Measurements from ENCODE around the gene OVCA2. TPM values are rescaled to one million over a fixed set of nuclear protein-coding genes. Genes with fewer than 3 reads are reported as not detected.
A peak's percentile ranks its signal among the peaks of the same experiment; 100 is the strongest.

Gene OVCA2
- polyA plus RNA-seq, 1 of the 3 experiments (the other 2 are of a cell fraction), result 59.2 TPM

GRCh38 chr17:2076087-2076984 is 34.5 kb downstream of the OVCA2 start:
- Histone ChIP-seq H2AFZ (ENCODE audit: low read depth) (no peak overlapping the region), H4K20me1 (ENCODE audit: insufficient read depth) (no peaks in the 10 kb centered on the region), H3K9me2 (no peaks in the 10 kb centered on the region), H3F3A (replicated peaks; ENCODE audit: insufficient read depth) (peaks cover 6% of the 10 kb centered on the region), H3K79me2 (ENCODE audit: insufficient read depth) (peaks cover 6% of the 10 kb centered on the region; the same call in 1 of the 2 replicates), H3K36me3 (replicated peaks in 1 of 2; ENCODE audit: control insufficient read depth in 1 of 2, insufficient read depth in 2 of 2, low read length in 1 of 2) (peaks cover 15 to 23% of the 10 kb centered on the region in 2 experiments), H3K4me1 (ENCODE audit: control insufficient read depth in 1 of 2, insufficient read depth in 2 of 2, low read depth in 1 of 2, low read length in 1 of 2) (peaks cover 0 to 45% of the 10 kb centered on the region in 2 experiments; a peak in 2 of 4 replicates), H3K9me3 (no peaks in the 10 kb centered on the region), H3K4me2 (no peak overlapping the region), H3K27ac (ENCODE audit: low read depth in 2 of 2, low read length in 1 of 2) (peak overlapping the region; percentile 12 to 95; a peak in 3 of 4 replicates), H3K4me3 (ENCODE audit: low read depth in 2 of 2, low read length in 1 of 2) (no peak overlapping the region), H3K27me3 (ENCODE audit: insufficient read depth) (no peaks in the 10 kb centered on the region), H3K9ac (no peak overlapping the region)
- peak; percentile 86 for DNase-seq
- ChIA-PET POLR2A (interaction anchor here (1.0 to 1.1 kb wide), 3 partner anchors 9 to 80 kb away, joined by 3 to 5 read pairs (median 4); no protein-coding TSS in a partner anchor), CTCF (interaction anchor here (0.6 to 3.4 kb wide), 13 partner anchors 9 to 168 kb away, joined by 3 to 21 read pairs (median 4); partner anchors contain the start of gene HIC1)
- TF ChIP-seq GABPA (IDR thresholded peaks at IDR 0.05; ENCODE audit: low read depth) (no peak), RCOR1 (IDR thresholded peaks at IDR 0.05; ENCODE audit: low read length) (peak; percentile 91), TCF12 (IDR thresholded peaks at IDR 0.05) (peak; percentile 59), TEAD4 (IDR thresholded peaks at IDR 0.05; ENCODE audit: borderline replicate concordance, insufficient read depth) (no peak), CHD2 (IDR thresholded peaks at IDR 0.05; ENCODE audit: low read length, partially characterized antibody) (peak; percentile 59), NFIC (IDR thresholded peaks at IDR 0.05; ENCODE audit: borderline replicate concordance) (no peak), GATA2 (CRISPR knock-in tag; IDR thresholded peaks at IDR 0.05) (peak; percentile 60), RAD21 (IDR thresholded peaks at IDR 0.05; ENCODE audit: low read length) (peak; percentile 28; the same call in 1 of the 2 replicates), FOXJ3 (CRISPR knock-in tag; IDR thresholded peaks at IDR 0.05) (peak; percentile 77; the same call in 1 of the 2 replicates), MEF2A (IDR thresholded peaks at IDR 0.05; ENCODE audit: borderline replicate concordance, low read depth) (no peak), EP300 (IDR thresholded peaks at IDR 0.05; ENCODE audit: borderline replicate concordance in 1 of 2, low read depth in 1 of 2, low read length in 1 of 2) (peak in 1 of 2 experiments; percentile 92; a peak in 2 of 4 replicates), MXI1 (IDR thresholded peaks at IDR 0.05; ENCODE audit: low read depth, low read length) (peak; percentile 44; the same call in 1 of the 2 replicates)
- WGBS (ENCODE audit: low lambda C conversion rate), result 65% methylated on average over 16 of the region's 17 CpGs

- no peaks in the 10 kb centered on the region for H3K9me2 ChIP-seq
- H4K20me1 ChIP-seq (ENCODE audit: insufficient read depth), result no peaks in the 10 kb centered on the region
- TF ChIP-seq TEAD4 (IDR thresholded peaks at IDR 0.05; ENCODE audit: borderline replicate concordance, insufficient read depth), result no peak
- TF ChIP-seq CHD2 (IDR thresholded peaks at IDR 0.05; ENCODE audit: low read length, partially characterized antibody), result no peak
- no peak for TF ChIP-seq FOSL2 (IDR thresholded peaks at IDR 0.05; ENCODE audit: borderline replicate concordance, low read depth)
- TF ChIP-seq NFIC (IDR thresholded peaks at IDR 0.05; ENCODE audit: borderline replicate concordance), result no peak
- no peak for TF ChIP-seq GATA2 (CRISPR knock-in tag; IDR thresholded peaks at IDR 0.05)
- no peak for TF ChIP-seq MEF2A (IDR thresholded peaks at IDR 0.05; ENCODE audit: borderline replicate concordance, low read depth)
- no peak for TF ChIP-seq YY1 (IDR thresholded peaks at IDR 0.05; ENCODE audit: low read depth)
- no peak for TF ChIP-seq RAD21 (IDR thresholded peaks at IDR 0.05; ENCODE audit: low read length)
- no peak for TF ChIP-seq ELF1 (IDR thresholded peaks at IDR 0.05)
- no peak for TF ChIP-seq FOXJ3 (CRISPR knock-in tag; IDR thresholded peaks at IDR 0.05)
- no peak for TF ChIP-seq EZH2phosphoT487 (IDR thresholded peaks at IDR 0.05; ENCODE audit: borderline replicate concordance, low read depth)
- no peak for TF ChIP-seq SIN3A (IDR thresholded peaks at IDR 0.05; ENCODE audit: borderline replicate concordance, low read depth, low read length)
- no peak for TF ChIP-seq IRF3 (IDR thresholded peaks at IDR 0.05; ENCODE audit: low read depth, low read length)
- TF ChIP-seq MAX (IDR thresholded peaks at IDR 0.05; ENCODE audit: low read depth), result no peak
- TF ChIP-seq, protein P1, sequence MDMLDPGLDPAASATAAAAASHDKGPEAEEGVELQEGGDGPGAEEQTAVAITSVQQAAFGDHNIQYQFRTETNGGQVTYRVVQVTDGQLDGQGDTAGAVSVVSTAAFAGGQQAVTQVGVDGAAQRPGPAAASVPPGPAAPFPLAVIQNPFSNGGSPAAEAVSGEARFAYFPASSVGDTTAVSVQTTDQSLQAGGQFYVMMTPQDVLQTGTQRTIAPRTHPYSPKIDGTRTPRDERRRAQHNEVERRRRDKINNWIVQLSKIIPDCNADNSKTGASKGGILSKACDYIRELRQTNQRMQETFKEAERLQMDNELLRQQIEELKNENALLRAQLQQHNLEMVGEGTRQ (IDR thresholded peaks at IDR 0.05; ENCODE audit: borderline replicate concordance, low read depth, low read length), result no peak
- no peak for TF ChIP-seq RFX5 (IDR thresholded peaks at IDR 0.05; ENCODE audit: low read length)
- H3K36me3 ChIP-seq (replicated peaks in 1 of 2; ENCODE audit: control insufficient read depth in 1 of 2, insufficient read depth in 2 of 2, low read length in 1 of 2), result peaks cover 15 to 21% of the 10 kb centered on the region in 2 experiments
- H3K27ac ChIP-seq (ENCODE audit: low read depth in 2 of 2, low read length in 1 of 2), result peak overlapping the region; percentile 12 to 95; a peak in 3 of 4 replicates
- no peaks in the 10 kb centered on the region for H3K9me3 ChIP-seq
- peaks cover 5 to 52% of the 10 kb centered on the region in 2 experiments; a peak in 3 of 4 replicates for H3K4me1 ChIP-seq (ENCODE audit: control insufficient read depth in 1 of 2, insufficient read depth in 2 of 2, low read depth in 1 of 2, low read length in 1 of 2)
- ChIA-PET POLR2A (no interaction called here), CTCF (interaction anchor here (1.0 to 3.4 kb wide), 4 partner anchors 8 to 167 kb away, joined by 3 to 21 read pairs (median 6); partner anchors contain the start of gene HIC1)
- H3K79me2 ChIP-seq (ENCODE audit: insufficient read depth), result peaks cover 6% of the 10 kb centered on the region; the same call in 1 of the 2 replicates
- no peak overlapping the region for H2AFZ ChIP-seq (ENCODE audit: low read depth)
- no peak overlapping the region for H3K9ac ChIP-seq
- H3K27me3 ChIP-seq (ENCODE audit: insufficient read depth), result no peaks in the 10 kb centered on the region
- peaks cover 7% of the 10 kb centered on the region for H3F3A ChIP-seq (replicated peaks; ENCODE audit: insufficient read depth)
- WGBS (ENCODE audit: low lambda C conversion rate), result 95% methylated on average over 8 of the region's 8 CpGs
- no peak overlapping the region for H3K4me3 ChIP-seq (ENCODE audit: low read depth in 2 of 2, low read length in 1 of 2)
- no peak for DNase-seq
- H3K4me2 ChIP-seq, result no peak overlapping the region
Measured at GRCh38 chr17:2077040-2077439, 35.2 kb downstream of the OVCA2 start.

Measured in SK-N-SH (cell line).